Body of pancreas (tissue), 4 donors: ENCODE data around the gene EVL.

ENCODE experiments used
- POLR2A ChIP-seq, 3 donors: fragments of 450-650 bp; IDR thresholded peaks; one replicate each; pipeline ENCODE4 v1.6.1; 2016; ENCODE audit warnings: antibody characterized with exemption in 3 of 3, mild to moderate bottlenecking in 2 of 3
- TF ChIP-seq, protein P1 (sequence below), 7 experiments: fragments of 450-650 bp in 4 of 7; fragments of 200-600 bp in 3 of 7; sonication (generic) in 3 of 7; IDR thresholded peaks; one replicate each; pipeline ENCODE4 v1.5.1; 2016 to 2019; ENCODE audit warnings: antibody characterized with exemption in 7 of 7

DNA sequence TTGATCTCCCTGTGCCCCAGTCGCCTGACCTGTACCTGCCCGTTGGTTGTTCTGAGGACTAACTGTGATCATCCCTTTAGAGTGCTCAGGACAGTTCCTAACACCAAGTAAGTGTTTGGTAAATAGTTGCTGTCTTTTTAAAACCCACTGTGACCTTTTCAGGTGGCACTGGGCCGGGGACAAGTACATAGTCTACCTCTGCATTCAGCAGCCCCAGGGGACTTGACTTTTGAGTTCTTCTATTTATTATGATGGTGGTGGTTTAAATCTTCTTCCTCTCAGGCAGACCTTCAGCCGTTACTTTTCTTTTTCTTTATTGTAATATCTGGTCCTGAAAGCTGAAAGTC, 38.8 kb downstream of the EVL start:
- TF ChIP-seq POLR2A (IDR thresholded peaks at IDR 0.05) = no peak
- TF ChIP-seq, protein P1, sequence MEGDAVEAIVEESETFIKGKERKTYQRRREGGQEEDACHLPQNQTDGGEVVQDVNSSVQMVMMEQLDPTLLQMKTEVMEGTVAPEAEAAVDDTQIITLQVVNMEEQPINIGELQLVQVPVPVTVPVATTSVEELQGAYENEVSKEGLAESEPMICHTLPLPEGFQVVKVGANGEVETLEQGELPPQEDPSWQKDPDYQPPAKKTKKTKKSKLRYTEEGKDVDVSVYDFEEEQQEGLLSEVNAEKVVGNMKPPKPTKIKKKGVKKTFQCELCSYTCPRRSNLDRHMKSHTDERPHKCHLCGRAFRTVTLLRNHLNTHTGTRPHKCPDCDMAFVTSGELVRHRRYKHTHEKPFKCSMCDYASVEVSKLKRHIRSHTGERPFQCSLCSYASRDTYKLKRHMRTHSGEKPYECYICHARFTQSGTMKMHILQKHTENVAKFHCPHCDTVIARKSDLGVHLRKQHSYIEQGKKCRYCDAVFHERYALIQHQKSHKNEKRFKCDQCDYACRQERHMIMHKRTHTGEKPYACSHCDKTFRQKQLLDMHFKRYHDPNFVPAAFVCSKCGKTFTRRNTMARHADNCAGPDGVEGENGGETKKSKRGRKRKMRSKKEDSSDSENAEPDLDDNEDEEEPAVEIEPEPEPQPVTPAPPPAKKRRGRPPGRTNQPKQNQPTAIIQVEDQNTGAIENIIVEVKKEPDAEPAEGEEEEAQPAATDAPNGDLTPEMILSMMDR (IDR thresholded peaks at IDR 0.05) = no peak
